ENCODE results near the gene CORIN.

Gene CORIN

DNA sequence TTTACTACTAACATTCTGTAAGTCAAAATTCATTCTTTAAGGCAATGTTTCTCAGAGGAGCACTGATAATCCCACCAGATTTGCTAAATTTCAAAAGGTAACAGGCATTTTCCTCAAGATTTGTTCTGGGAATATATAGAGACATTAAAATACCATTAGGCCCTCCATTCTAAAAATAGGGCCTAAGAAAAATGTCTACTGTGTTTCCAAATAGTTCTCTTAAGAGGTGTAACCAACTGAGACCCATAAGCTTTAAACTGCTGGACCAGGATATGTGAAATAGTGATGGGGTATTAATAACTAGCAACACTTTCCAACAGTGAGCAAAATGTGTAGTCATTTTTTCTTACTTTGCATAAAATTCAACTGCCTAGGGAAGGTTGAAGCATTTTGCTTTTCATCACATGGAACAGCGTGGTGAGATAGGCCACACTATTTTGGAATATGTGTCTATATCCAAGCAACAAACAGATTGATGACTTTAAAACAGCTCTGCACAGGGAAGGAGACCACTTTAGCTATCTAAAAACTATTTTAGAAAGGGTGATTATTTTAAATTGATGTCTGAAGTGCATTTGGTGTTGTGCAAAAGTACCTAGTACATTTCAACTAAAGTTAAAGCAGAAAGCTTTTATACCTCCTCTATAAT is 89.9 kb downstream of the CORIN start:
- H3F3A ChIP-seq (ENCODE audit: insufficient read depth) = no peaks in the 10 kb centered on the region

DNA sequence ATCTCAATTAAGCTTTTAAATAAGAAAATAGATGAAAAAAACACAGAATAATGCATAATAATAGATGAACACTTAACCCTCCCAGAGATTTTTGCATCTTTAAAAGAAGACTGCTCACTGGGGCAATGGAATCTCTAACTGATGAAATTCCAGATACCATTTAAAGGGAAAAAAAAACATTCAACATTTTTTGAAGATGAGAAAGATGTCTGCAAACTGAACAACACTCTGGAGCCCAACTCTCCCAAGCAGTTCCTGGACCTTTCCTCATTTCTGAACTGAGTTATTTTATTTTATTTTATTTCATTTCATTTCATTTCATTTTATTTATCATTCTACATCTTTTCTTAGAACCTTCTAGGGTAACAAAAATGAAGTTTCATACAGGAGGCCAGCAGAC is 90.7 kb downstream of the CORIN start:
- H3K27me3 ChIP-seq (ENCODE audit: low read length) = no peaks in the 10 kb centered on the region
- no peak overlapping the region for H3K4me3 ChIP-seq (ENCODE audit: insufficient read depth, low read length, poor library complexity, severe bottlenecking)
- H3K79me2 ChIP-seq (ENCODE audit: insufficient read depth, low read length) = no peaks in the 10 kb centered on the region
- H2AFZ ChIP-seq (ENCODE audit: low read depth, low read length, severe bottlenecking) = no peak overlapping the region
- H3K9ac ChIP-seq (ENCODE audit: low read length) = no peak overlapping the region
- no peaks in the 10 kb centered on the region for H4K20me1 ChIP-seq (ENCODE audit: low read depth, low read length)
- TF ChIP-seq, protein P1, sequence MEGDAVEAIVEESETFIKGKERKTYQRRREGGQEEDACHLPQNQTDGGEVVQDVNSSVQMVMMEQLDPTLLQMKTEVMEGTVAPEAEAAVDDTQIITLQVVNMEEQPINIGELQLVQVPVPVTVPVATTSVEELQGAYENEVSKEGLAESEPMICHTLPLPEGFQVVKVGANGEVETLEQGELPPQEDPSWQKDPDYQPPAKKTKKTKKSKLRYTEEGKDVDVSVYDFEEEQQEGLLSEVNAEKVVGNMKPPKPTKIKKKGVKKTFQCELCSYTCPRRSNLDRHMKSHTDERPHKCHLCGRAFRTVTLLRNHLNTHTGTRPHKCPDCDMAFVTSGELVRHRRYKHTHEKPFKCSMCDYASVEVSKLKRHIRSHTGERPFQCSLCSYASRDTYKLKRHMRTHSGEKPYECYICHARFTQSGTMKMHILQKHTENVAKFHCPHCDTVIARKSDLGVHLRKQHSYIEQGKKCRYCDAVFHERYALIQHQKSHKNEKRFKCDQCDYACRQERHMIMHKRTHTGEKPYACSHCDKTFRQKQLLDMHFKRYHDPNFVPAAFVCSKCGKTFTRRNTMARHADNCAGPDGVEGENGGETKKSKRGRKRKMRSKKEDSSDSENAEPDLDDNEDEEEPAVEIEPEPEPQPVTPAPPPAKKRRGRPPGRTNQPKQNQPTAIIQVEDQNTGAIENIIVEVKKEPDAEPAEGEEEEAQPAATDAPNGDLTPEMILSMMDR (IDR thresholded peaks at IDR 0.05; ENCODE audit: insufficient read depth, low read length, poor library complexity, severe bottlenecking) = no peak
- no peak for TF ChIP-seq EZH2phosphoT487 (conservative IDR thresholded peaks at IDR 0.05; ENCODE audit: low read length)
- H3F3A ChIP-seq (ENCODE audit: insufficient read depth) = no peaks in the 10 kb centered on the region
- H3K36me3 ChIP-seq (ENCODE audit: low read length) = no peaks in the 10 kb centered on the region
- H3K9me3 ChIP-seq (ENCODE audit: insufficient read depth, low read length) = no peaks in the 10 kb centered on the region
- H3K9me2 ChIP-seq (replicated peaks; ENCODE audit: insufficient read depth, low read length) = no peaks in the 10 kb centered on the region
- H3K27ac ChIP-seq (ENCODE audit: low read depth, low read length) = no peak overlapping the region
- H3K4me2 ChIP-seq (ENCODE audit: low read depth, low read length, poor library complexity, severe bottlenecking) = no peak overlapping the region

More for the DNA sequence above, 89.9 kb downstream of the CORIN start:
- Histone ChIP-seq H3K79me2 (ENCODE audit: insufficient read depth, low read length) (no peaks in the 10 kb centered on the region), H2AFZ (ENCODE audit: low read depth, low read length, severe bottlenecking) (no peak overlapping the region), H3K27ac (ENCODE audit: low read depth, low read length) (no peak overlapping the region), H3K9me3 (ENCODE audit: insufficient read depth, low read length) (no peaks in the 10 kb centered on the region), H3K4me2 (ENCODE audit: low read depth, low read length, poor library complexity, severe bottlenecking) (no peak overlapping the region), H3K27me3 (ENCODE audit: low read length) (no peaks in the 10 kb centered on the region), H3K36me3 (ENCODE audit: low read length) (no peaks in the 10 kb centered on the region), H3K9ac (ENCODE audit: low read length) (no peak overlapping the region), H4K20me1 (ENCODE audit: low read depth, low read length) (no peaks in the 10 kb centered on the region), H3K9me2 (replicated peaks; ENCODE audit: insufficient read depth, low read length) (no peaks in the 10 kb centered on the region), H3K4me3 (ENCODE audit: insufficient read depth, low read length, poor library complexity, severe bottlenecking) (no peak overlapping the region)
- TF ChIP-seq, protein P1 (IDR thresholded peaks at IDR 0.05; ENCODE audit: insufficient read depth, low read length, poor library complexity, severe bottlenecking) = no peak
- TF ChIP-seq EZH2phosphoT487 (conservative IDR thresholded peaks at IDR 0.05; ENCODE audit: low read length) = no peak

DNA sequence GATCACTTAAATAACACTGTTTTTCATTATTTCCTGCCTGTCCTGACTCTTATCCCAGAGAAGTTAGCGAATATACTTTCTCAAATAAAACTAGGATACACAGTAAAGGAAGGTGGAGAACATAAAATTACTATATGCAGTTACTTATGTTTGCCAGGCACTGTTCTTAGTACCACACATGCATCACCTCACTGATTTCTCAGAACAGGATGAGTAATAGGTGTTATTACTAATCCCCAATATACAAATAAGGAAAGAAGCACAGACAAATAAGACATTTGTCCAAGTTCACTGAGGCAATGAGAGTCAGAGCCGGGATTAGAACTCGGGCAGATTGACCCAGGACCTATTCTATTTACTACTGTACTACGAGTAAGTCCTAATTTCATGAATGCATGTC is 91.7 kb downstream of the CORIN start:
- no peaks in the 10 kb centered on the region for H3K79me2 ChIP-seq (ENCODE audit: insufficient read depth, low read length)
- H4K20me1 ChIP-seq (ENCODE audit: low read depth, low read length) = no peaks in the 10 kb centered on the region
- no peak overlapping the region for H3K4me3 ChIP-seq (ENCODE audit: insufficient read depth, low read length, poor library complexity, severe bottlenecking)
- no peak for TF ChIP-seq EZH2phosphoT487 (conservative IDR thresholded peaks at IDR 0.05; ENCODE audit: low read length)
- TF ChIP-seq, protein P1 (IDR thresholded peaks at IDR 0.05; ENCODE audit: insufficient read depth, low read length, poor library complexity, severe bottlenecking) = no peak
- no peak overlapping the region for H3K27ac ChIP-seq (ENCODE audit: low read depth, low read length)
- H3K9me2 ChIP-seq (replicated peaks; ENCODE audit: insufficient read depth, low read length) = no peaks in the 10 kb centered on the region
- no peak overlapping the region for H3K9ac ChIP-seq (ENCODE audit: low read length)
- H3K9me3 ChIP-seq (ENCODE audit: insufficient read depth, low read length) = no peaks in the 10 kb centered on the region
- H2AFZ ChIP-seq (ENCODE audit: low read depth, low read length, severe bottlenecking) = no peak overlapping the region
- no peaks in the 10 kb centered on the region for H3K36me3 ChIP-seq (ENCODE audit: low read length)
- no peaks in the 10 kb centered on the region for H3K27me3 ChIP-seq (ENCODE audit: low read length)
- H3F3A ChIP-seq (ENCODE audit: insufficient read depth) = no peaks in the 10 kb centered on the region
- H3K4me2 ChIP-seq (ENCODE audit: low read depth, low read length, poor library complexity, severe bottlenecking) = no peak overlapping the region
